ENCODE data around the gene ADCY1.
"Not testable (repeated sequence)": the region's sequence is repeated elsewhere in the genome, so short reads cannot be mapped to it uniquely, and the experiment has no call there.

Gene ADCY1

DNA sequence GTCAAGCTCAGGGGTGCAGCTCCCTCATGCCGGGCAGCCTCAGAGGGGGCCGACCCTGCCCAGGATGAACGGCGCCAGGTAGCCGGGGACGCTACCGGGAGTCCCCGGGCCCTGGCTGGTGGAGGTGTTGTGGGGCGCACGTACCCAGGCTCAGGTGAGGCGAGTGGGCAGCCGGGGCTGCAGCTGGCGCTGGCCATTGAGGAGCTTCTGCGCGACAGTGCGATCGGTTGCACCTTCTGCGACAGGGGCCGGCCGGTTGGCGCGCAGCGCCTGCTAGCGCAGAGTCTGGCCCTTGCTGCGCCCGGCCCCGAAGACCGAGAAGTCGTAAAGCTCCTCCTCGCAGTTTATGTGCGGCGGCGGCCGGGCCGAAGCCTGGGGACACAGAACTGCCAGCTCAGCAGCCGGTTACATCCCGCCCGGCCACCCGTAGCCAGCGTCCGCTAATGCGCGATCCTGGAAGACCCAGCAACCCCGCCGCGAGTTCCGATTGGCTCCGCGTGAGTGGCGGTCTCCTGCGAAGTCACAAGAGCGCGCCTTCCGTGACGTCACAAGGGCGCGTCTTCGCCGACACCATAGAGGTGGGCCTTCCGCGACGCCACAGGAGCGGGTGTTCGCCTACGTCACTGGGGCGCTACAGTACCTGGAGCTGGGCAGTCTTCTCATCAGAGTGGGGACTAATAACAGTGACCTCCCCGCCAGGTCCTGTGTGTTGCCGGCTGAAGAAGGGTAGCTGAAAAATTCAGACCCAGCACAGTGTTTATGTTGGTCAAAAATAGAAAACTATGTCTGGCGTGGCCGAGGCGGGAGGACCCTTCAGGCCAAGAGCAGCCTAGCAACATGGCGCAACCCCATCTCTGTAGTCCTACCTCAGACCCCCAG is 194.6 kb downstream of the ADCY1 start:
- peak; percentile 73 for FAIRE-seq

DNA sequence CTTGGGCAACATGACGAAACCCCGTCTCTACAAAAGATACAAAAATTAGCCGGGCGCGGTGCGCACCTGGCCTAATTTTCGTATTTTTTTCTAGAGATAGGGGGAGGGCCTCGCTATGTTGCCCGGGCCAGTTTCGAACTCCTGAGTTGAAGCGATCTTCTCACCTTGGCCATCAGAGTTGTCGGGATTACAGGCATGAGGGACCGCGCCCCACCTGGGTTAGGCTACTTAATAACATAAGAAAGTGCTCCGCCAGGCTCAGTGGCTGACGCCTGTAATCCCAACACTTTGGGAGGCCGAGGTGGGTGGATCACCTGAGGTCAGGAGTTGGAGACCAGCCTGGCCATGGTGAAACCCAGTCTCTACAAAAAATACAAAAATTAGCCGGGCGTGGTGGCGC is 195.5 kb downstream of the ADCY1 start:
- not testable (repeated sequence) for FAIRE-seq
